Cerebellar cortex (tissue), 1 donor: ENCODE results near the gene SLFN12L.
"Not testable (repeated sequence)": the region's sequence is repeated elsewhere in the genome, so short reads cannot be mapped to it uniquely, and the experiment has no call there.

ENCODE experiments used
- DNase-seq: peaks from one replicate; pipeline ENCODE4 v3.0.0-alpha.2; 2015; ENCODE audit warnings: low spot score

The SLFN12L gene

DNA sequence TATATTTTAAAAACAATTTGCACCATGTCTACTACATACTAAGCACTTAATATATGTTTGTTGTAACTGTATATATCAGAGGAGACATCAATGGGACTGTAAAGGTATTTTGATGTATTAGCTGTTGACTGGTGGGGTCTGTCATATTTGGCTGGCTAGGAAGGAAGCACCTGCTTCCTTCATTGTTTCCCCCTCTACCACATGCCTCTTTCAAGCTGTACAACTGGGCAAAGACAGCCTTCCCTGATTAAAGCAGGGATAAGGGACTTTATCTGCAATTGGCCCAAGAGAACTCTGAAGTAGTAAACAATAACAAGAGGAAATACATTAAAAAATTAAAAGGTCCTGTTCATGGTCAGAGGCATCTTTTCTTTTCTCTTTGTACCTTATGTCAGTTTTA lies 5.5 kb upstream of the SLFN12L start:
- no peak for DNase-seq

DNA sequence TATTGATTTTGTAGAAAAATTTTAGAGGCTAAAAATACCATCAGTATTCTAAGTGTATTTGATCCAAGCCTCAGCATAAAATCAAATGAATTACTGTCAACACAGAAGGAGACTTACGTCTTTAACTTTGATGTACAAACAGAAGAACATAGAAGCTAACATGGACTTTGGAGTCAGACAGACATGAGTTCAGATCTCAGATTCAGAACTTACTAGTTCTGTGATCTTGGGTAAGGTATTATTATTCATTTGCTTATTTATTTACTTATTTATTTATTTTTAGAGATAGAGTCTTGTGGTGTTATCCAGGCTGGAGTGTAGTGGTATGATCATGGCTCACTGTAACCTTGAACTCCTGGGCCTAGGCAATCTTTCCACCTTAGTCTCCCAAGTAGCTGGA lies 4.0 kb upstream of the SLFN12L start:
- DNase-seq, result no peak

DNA sequence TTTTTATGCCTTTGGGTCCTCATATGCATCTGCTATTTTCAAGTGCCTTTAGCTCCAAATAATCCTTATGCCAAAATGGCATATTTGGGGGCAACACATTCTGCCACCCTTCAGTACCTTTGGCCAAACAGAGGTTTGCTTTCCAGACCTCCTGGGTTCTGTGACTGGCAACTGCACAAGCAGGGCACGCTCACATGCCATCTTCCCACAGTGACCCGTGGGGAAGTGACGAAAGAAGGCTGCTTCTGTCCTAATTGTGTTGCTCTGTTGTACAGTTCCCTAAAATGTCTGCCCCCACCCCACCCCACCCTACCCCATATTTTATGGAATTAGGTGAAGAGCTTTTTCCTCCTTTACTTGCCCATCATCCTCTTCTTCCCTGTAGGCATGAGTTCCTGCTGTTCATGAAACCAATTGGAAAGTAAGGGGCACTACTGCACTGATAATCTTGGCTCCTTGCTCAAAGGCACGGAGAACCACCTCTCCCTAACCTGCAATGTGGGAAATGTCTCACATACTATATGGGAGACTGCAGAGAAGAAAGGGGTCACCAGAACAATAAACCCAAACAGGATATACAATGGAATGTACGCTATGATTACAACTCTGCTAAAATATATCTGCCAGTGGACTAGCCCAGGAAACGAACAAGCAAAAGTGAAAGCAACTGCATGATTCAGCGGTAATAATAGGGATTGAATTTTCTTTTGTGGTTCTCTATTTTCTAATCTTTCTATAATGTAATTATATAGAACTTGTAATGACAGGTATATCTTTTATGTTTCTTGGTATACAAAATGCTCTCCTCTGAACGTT lies 3.3 kb upstream of the SLFN12L start:
- DNase-seq, result no peak

DNA sequence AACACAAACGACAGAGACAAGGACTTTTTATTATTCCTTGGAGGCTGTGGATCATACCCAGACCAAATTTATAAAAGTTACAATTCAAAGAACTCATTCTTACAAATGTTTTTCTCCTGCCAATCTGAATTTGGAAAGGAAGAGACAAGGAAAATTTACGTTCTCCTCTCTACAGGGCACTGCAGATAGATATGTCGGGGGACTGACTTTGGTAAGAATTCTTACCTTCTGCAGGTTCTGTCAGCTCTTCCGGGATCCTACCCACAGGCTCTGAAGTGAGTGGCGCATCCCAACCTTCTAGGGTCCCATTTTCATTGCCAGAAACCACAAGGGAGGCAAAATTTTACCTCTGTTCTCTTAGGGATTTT lies 2.2 kb upstream of the SLFN12L start:
- DNase-seq, result no peak

DNA sequence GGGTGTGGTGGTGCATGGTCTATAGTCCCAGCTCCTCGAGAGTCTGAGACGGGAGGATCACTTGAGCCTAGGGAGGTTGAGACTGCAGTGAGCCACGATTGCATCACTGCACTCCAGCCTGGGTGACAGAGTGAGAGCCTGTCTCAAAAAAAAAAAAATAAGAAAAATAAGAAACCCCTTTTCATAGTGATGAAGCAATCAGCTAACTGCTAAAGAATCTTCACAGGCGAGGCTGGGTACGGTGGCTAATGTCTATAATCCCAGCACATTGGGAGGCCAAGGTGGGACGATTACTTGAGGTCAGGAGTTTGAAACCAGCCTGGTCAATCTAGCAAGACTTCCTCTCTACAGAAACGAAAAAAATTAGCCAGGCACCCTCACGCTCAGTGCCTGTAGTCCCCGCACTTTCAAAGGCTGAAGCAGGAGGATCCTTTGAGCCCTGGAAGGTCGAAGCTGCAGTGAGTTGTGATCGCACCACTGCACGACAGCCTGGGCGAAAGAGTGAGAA lies 760 bp downstream of the SLFN12L start:
- no peak for DNase-seq

DNA sequence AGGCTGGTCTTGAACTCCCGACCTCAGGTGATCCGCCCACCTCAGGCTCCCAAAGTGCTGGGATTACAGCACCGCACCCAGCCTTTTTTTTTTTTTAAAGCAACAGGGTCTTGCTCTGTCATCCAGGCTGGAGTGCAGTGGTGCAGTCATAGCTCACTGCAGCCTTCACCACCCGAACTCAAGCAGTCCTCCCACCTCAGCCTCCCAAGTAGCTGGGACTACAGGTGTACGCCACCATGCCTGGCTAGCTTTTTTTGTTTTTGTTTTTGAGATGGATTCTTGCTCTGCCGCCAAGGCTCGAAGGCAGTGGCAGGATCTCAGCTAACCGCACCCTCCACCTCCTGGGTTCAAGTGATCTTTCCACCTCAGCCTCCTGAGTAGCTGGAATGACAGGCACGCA lies 2.1 kb downstream of the SLFN12L start:
- not testable (repeated sequence) for DNase-seq

DNA sequence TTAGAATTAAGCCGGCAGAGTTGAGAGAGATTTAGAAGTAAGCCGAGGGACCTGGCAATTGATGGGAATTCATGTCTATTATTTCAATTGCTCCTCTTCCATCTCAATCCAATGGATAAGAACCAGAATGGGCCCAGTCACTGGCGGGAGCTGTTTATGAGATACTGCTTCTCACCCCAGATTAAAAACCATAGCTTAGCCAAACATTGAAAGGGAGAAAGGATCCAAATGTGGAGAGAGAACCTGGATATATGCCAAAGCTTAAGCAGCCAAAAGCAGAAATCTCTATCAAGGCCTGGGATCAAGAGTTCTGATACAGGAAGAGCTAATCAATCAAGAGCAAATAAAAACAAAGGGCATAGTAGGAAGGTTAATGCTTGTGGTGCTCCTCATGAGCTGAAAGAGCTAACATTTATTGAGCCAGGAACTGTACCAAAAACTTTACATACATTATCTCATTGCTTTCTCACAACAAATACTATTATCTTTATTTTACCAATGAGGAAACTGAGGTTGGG lies 2.8 kb downstream of the SLFN12L start:
- no peak for DNase-seq

DNA sequence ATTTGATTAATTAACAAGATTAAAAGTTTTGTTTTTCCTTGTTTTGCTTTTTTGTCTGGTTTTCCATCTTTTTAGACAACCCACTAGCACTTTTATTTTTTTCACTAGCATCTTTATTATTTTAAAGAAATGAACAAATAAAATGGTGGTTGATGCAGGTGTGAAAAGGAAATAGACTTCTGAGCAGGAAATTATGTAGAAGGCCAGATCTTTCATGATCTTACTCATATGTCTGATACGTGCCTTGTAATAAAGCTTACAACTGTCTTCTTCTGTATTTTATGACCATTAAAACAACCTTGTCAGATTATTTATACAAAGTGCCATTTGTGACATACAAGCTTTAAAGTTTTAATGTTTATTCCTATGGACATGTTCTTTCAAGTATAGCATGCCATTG lies 6.3 kb downstream of the SLFN12L start:
- DNase-seq, result no peak

DNA sequence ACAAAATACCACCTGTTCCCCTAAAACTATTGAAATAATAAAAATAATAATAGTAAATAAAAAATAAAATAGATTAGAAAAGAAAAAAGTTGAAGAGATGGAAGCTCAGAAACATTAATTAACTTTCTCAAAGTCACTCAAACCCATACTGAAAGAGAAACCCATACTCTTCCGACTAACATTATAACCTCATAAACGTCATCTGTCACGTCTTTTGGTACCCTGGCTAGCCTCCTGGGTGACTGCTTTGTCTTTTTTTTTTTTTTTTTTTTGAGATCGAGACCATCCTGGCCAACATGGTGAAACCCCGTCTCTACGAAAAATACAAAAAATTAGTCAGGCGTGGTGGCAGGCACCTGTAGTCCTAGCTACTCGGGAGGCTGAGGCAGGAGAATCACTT lies 7.6 kb downstream of the SLFN12L start:
- no peak for DNase-seq

DNA sequence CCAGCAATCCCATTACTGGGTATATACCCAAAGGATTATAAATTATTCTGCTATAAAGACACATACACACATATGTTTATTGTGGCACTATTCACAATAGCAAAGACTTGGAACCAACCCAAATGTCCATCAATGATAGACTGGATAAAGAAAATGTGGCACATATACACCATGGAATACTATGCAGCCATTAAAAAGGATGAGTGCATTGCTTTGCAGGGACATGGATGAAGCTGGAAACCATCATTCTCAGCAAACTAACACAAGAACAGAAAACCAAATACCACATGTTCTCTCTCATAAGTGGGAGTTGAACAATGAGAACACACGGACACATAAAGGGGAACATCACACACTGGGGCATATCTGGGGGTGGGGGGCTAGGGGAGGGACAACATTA lies 8.2 kb downstream of the SLFN12L start:
- DNase-seq, result not testable (repeated sequence)

DNA sequence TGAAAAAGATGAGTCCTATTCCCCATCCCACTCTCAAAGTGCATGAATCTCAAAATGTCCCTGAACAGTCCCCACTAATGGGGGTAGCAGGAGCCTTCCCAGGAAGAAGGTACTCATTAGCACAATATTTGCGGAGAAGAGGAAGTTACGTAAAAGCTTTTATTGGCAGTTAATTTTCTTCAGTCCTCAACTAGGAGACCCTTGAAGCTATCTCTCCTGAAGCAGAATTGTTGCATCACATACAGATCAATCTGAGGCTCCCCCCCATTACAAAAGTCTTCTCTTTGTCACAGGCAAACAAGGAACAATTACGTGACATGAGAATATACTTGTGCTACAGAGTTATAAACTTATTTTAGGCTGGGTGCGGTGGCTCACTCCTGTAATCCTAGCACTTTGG lies 14.2 kb downstream of the SLFN12L start:
- DNase-seq, result no peak

DNA sequence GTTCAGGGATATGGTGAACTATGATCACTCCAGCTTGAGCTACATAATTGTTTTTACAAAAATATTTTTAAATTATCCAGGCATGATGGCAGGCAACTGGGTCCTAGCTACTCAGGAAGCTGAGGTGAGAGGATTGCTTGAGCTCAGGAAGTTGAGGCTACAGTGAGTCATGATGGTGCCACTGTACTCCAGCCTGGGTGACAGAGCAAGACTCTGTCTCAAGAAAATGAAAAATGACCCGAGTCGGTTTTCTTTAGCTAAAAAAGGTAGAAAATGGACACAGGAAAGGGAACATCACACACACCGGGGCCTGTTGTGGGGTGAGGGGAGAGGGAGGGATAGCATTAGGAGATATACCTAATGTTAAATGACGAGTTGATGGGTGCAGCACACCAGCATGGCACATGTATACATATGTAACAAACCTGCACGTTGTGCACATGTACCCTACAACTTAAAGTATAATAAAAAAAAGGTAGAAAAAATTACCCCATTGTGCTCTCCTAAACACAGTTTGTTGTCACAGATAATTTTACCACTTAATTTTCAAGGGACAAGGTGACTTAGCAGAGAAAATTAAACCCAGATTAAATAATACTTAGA lies 15.7 kb downstream of the SLFN12L start:
- DNase-seq, result not testable (repeated sequence)

DNA sequence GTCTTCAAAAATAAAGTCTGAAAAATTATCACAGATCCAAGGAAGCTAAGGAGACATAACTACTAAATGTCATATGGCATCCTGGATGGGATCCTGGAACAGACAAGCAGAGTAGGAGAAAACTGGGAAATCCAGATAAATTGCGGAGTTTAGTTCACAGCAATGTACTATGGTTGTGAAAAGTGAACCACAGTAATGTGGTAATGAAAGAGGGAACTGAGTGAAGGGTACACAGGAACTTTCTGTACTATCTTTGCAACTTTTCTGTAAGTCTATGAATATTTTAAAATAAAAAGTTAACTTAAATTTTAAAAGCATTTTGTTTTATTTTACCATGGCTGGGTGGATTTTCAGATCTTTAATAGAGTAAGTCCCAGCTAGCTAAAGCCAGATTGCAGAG lies 16.3 kb downstream of the SLFN12L start:
- DNase-seq, result no peak

DNA sequence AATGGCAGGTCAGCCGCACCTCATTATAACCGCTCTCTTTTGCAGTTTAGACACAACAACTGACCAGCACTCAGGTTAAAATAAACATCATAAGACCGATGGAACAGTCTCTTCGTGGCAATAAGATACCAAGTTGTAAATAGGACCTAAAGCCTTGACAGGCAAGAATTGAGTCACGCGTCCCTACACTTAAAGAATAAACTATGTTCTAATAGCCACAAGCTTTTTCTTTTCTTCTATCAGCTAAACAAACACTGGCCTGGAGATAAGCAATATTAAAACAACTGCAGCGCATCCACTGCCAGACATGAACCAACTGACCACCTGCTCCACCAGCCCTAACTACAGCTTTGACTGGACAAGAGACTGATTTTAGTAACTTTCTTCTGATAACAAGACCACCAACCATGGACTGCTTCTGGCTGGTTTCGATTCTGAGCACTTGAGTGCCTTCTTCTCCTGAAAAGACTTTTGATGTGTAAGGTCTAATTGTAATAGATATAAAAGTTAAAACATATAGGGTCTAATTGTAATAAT lies 17.5 kb downstream of the SLFN12L start:
- DNase-seq, result no peak

DNA sequence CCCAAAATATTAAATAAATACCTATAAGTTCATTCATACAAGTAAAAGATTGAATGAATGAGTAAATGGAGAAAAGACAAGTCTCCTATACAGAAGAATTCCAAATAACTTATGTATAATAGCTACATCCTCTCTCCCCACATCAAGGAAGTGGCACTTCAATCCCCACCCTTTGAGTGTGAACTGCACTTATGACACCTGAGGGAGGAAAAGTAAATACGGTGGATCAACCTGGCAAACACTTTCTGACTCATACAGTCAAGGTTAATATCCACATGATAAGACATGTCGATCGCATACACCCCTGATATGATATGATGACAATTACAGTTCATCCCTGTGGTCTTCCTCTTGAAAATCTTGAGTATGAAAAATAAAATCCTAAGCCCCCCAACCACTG lies 18.0 kb downstream of the SLFN12L start:
- DNase-seq, result no peak

DNA sequence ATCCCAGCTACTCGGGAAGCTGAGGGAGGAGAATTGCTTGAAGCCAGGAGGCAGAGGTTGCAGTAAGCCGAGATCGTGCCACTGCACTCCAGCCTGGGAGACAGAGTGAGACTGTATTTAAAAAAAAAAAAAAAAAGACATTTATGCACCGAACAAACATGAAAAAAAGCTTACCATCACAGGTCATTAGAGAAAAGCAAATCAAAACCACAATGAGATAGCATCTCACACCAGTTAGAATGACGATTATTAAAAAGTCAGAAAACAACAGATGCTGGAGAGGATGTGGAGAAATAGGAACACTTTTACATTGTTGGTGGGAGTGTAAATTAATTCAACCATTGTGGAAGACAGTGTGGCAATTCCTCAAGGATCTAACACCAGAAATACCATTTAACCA lies 19.0 kb downstream of the SLFN12L start:
- not testable (repeated sequence) for DNase-seq

DNA sequence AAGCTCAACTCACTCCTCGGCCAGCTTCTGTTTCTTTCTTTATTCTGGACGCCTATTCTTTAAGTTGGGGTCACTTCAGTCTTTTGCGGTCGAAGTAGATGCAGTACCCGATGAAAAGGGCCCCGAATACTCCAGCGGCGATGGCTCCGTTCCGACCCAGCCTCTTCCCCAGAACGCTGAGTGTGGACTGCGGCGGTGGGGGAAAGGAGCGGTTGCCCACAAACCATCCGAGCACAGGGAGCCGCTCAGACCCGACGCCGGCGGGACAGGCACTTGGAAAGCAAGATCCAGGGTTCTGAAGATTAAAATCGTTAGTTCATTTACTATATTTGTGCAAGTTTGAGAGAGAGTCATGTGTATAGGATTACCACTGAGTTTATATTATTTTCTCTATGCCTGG lies 22.5 kb downstream of the SLFN12L start:
- no peak for DNase-seq

DNA sequence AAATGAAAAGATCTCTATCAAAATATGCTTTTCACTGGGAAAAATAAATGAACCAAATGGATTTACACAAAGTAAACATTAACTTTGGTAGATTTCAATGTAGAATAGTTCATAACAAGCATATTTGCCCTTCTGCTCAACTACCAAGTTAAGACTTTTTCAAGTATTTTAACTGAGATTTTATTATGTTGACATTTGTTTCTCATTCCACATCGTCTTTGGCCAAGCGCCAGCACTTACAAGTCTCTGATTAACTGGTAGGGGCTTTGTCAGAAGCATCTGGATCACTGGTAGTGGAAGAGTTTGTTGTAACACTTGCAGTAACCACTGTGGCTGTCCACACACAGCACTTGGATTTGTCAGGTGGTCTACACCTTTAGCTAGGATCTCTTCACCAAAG lies 22.9 kb downstream of the SLFN12L start:
- no peak for DNase-seq

DNA sequence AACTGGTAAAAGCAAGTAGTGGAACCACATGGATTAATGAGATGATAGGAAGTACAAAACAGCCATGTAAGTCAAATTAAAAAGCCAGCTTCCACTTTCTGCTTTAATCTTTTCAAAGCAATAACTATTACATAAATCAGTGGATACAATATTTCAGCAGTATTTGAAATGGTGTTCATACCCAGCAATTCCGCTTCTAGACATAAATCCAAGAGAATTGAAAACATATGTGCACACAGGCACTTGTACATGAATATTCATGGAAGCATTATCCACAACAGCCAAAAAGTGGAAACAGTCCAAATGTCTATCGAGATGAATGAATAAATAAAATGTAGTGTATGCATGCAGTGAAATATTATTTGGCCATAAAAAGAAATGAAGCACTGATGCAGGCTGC lies 27.4 kb downstream of the SLFN12L start:
- DNase-seq, result no peak

DNA sequence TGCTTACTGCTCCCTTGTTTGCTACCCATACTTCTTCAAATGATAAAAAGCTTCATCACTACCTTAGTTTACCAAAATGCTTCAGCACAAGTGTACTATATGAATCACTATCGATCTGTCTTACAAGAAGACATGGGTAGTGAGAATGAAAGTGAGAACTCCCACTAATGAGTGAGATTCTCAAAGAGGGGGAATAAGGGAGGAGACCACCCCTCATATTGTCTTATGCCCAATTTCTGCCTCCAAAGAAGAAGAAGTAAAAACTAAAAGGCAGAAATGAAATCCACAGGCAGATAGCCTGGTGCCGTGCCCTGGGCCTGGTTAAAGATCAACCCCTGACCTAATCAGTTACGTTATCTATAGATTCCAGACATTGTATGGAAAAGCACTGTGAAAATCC lies 29.8 kb downstream of the SLFN12L start:
- not testable (repeated sequence) for DNase-seq

DNA sequence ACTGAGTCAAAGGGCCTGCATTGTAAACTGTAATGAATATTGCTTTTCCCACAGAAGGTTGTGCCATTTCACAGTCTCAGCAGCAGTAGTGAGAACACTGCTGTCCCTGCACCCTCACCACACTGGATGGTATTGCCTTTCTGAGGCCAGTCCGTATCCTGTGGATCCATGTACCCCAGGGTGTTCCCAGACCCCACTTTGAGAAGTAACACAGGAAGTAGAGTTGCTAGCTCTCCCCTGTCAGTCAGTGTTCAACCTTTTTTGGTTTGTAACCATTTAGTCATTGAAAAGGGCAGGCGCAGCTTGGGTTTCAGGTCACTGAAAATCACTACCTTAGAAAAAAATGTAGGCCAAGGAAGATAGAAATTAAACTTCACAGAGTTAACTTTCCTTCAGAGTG lies 37.9 kb downstream of the SLFN12L start:
- DNase-seq, result no peak

DNA sequence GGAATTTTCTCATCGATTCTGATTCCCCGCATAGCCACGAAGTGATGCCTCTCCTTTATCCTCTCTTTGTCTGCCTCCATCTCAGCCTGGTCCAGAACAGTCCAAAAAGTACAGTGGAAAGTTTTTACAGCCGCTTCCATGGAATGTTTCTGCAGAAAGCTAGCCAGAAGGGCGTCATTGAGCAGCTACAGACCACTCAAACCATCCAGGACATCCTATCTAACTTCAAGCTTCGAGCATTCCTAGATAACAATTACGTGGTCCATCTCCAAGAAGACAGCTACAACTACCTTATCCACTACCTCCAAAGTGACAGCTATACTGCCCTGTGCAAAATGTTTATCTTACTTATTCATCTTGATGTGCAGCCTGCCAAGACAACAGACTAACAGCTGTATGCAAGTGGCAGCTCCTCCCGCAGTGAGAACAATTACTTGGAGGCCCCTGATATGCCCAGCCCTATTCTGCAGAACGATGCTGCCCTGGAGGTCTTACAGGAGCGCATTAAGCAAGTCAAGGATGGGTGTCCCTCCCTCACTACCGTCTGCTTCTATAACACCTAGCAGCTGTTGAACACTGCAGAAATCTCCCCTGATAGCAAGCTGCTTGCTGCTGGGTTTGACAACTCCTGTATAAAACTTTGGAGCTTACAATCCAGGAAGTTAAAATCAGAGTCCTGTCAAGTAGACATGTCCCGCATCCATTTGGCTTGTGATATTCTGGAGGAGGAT lies 38.9 kb downstream of the SLFN12L start:
- DNase-seq, result no peak
